Measurements from ENCODE around the gene RPL22. TPM values are rescaled to one million over a fixed set of nuclear protein-coding genes. Genes with fewer than 3 reads are reported as not detected.

Gene RPL22
- total and polyA plus RNA-seq, 2 of the 8 experiments (the other 6 are each of a cell fraction or from before 2014, with no cell fraction given) = 133 to 521 TPM

DNA sequence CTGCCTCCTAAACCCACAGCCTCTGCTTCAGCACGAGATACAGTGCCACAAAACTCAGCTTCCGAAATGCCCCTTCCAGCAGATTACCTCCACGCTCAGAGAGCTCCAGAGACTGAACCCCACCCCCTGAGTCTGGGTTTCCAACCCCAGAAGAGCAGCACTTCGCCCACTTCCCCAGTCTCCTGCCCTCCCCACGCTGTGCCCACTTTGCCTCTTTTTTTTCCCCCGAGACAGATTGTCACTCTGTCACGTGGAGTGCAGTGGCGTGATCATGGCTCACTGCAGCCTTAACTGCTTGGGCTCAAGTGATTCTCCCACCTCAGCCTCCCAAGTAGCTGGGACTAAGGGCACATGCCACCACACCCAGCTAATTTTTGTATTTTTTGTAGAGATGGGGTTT, 26.3 kb upstream of the RPL22 start (continued):
- no peak for TF ChIP-seq CTBP2 (IDR thresholded peaks at IDR 0.05; ENCODE audit: borderline replicate concordance, insufficient read depth, insufficient read length, low read length)
